HUES6 (cell line): ENCODE results near the gene BTBD9.

ENCODE experiments used
- H3K27ac ChIP-seq: 2 replicates; pipeline ENCODE4 v1.7.0; 2013; ENCODE audit warnings: low read depth, mild to moderate bottlenecking, low read length, inconsistent platforms
- H3K27me3 ChIP-seq: 2 replicates; pipeline ENCODE4 v1.6.1; 2013; ENCODE audit warnings: low read length; ENCODE audit not compliant: control insufficient read depth, insufficient read depth
- H3K36me3 ChIP-seq: 2 replicates; pipeline ENCODE4 v1.6.1; 2013; ENCODE audit warnings: low read length; ENCODE audit not compliant: control insufficient read depth, insufficient read depth
- H3K4me1 ChIP-seq: 2 replicates; pipeline ENCODE4 v1.6.1; 2013; ENCODE audit warnings: low read length; ENCODE audit not compliant: control insufficient read depth, insufficient read depth
- H3K4me3 ChIP-seq: 2 replicates; pipeline ENCODE4 v1.5.1; 2013; ENCODE audit warnings: low read depth, low read length
- H3K9ac ChIP-seq: one replicate; pipeline ENCODE4 v1.6.1; 2013; ENCODE audit warnings: mild to moderate bottlenecking, low read length
- H3K9me3 ChIP-seq: 2 replicates; pipeline ENCODE4 v1.6.1; 2013; ENCODE audit warnings: low read depth, low read length; ENCODE audit not compliant: control insufficient read depth, insufficient read depth

The BTBD9 gene

GRCh38 chr6:38505826-38506225 is 133.9 kb downstream of the BTBD9 start:
- no peak overlapping the region for H3K9ac ChIP-seq
- H3K27ac ChIP-seq, result no peak overlapping the region
- H3K4me1 ChIP-seq, result peaks cover 31% of the 10 kb centered on the region
- no peaks in the 10 kb centered on the region for H3K36me3 ChIP-seq
- H3K27me3 ChIP-seq, result no peaks in the 10 kb centered on the region
- no peaks in the 10 kb centered on the region for H3K9me3 ChIP-seq
- no peak overlapping the region for H3K4me3 ChIP-seq

- H3K27ac ChIP-seq, result no peak overlapping the region
- H3K9ac ChIP-seq, result no peak overlapping the region
- H3K27me3 ChIP-seq, result no peaks in the 10 kb centered on the region
- H3K9me3 ChIP-seq, result no peaks in the 10 kb centered on the region
- H3K4me3 ChIP-seq, result no peak overlapping the region
- no peaks in the 10 kb centered on the region for H3K36me3 ChIP-seq
- H3K4me1 ChIP-seq, result peaks cover 28% of the 10 kb centered on the region
Measured at GRCh38 chr6:38504996-38505395, 134.7 kb downstream of the BTBD9 start.

GRCh38 chr6:38503960-38504682 is 135.6 kb downstream of the BTBD9 start:
- Histone ChIP-seq H3K9ac (no peak overlapping the region), H3K27me3 (no peaks in the 10 kb centered on the region), H3K4me3 (no peak overlapping the region), H3K36me3 (no peaks in the 10 kb centered on the region), H3K4me1 (peaks cover 19% of the 10 kb centered on the region), H3K9me3 (no peaks in the 10 kb centered on the region), H3K27ac (no peak overlapping the region)

- Histone ChIP-seq H3K9me3 (no peaks in the 10 kb centered on the region), H3K27me3 (no peaks in the 10 kb centered on the region), H3K36me3 (no peaks in the 10 kb centered on the region), H3K4me1 (peaks cover 11% of the 10 kb centered on the region), H3K9ac (no peak overlapping the region), H3K4me3 (no peak overlapping the region), H3K27ac (no peak overlapping the region)
Measured at GRCh38 chr6:38503032-38503773, 136.5 kb downstream of the BTBD9 start.

GRCh38 chr6:38502423-38502822 is 137.3 kb downstream of the BTBD9 start:
- Histone ChIP-seq H3K4me1 (peaks cover 11% of the 10 kb centered on the region), H3K9me3 (no peaks in the 10 kb centered on the region), H3K27ac (no peak overlapping the region), H3K27me3 (no peaks in the 10 kb centered on the region), H3K4me3 (no peak overlapping the region), H3K9ac (no peak overlapping the region), H3K36me3 (no peaks in the 10 kb centered on the region)

GRCh38 chr6:38501931-38502330 is 137.8 kb downstream of the BTBD9 start:
- Histone ChIP-seq H3K9ac (no peak overlapping the region), H3K4me3 (no peak overlapping the region), H3K4me1 (peaks cover 11% of the 10 kb centered on the region), H3K27ac (no peak overlapping the region), H3K36me3 (no peaks in the 10 kb centered on the region), H3K27me3 (no peaks in the 10 kb centered on the region), H3K9me3 (no peaks in the 10 kb centered on the region)

- H3K4me1 ChIP-seq, result peaks cover 11% of the 10 kb centered on the region
- H3K36me3 ChIP-seq, result no peaks in the 10 kb centered on the region
- no peaks in the 10 kb centered on the region for H3K27me3 ChIP-seq
- H3K27ac ChIP-seq, result no peak overlapping the region
- no peak overlapping the region for H3K9ac ChIP-seq
- no peaks in the 10 kb centered on the region for H3K9me3 ChIP-seq
- no peak overlapping the region for H3K4me3 ChIP-seq
Measured at GRCh38 chr6:38499529-38500096, 140.1 kb downstream of the BTBD9 start.

GRCh38 chr6:38498805-38499445 is 140.8 kb downstream of the BTBD9 start:
- H3K36me3 ChIP-seq, result no peaks in the 10 kb centered on the region

GRCh38 chr6:38498085-38498484 is 141.6 kb downstream of the BTBD9 start:
- Histone ChIP-seq H3K27ac (no peak overlapping the region), H3K27me3 (no peaks in the 10 kb centered on the region), H3K4me3 (no peak overlapping the region), H3K36me3 (no peaks in the 10 kb centered on the region), H3K9ac (no peak overlapping the region), H3K9me3 (no peaks in the 10 kb centered on the region), H3K4me1 (peaks cover 11% of the 10 kb centered on the region)

More at GRCh38 chr6:38498805-38499445, 140.8 kb downstream of the BTBD9 start:
- H3K9me3 ChIP-seq, result no peaks in the 10 kb centered on the region
- H3K9ac ChIP-seq, result no peak overlapping the region
- H3K27me3 ChIP-seq, result no peaks in the 10 kb centered on the region
- H3K4me1 ChIP-seq, result peaks cover 11% of the 10 kb centered on the region
- H3K4me3 ChIP-seq, result no peak overlapping the region
- H3K27ac ChIP-seq, result no peak overlapping the region

- Histone ChIP-seq H3K4me1 (peaks cover 8% of the 10 kb centered on the region; the same call in 1 of the 2 replicates), H3K27ac (no peak overlapping the region), H3K9me3 (no peaks in the 10 kb centered on the region), H3K27me3 (no peaks in the 10 kb centered on the region), H3K36me3 (no peaks in the 10 kb centered on the region), H3K9ac (no peak overlapping the region), H3K4me3 (no peak overlapping the region)
Measured at GRCh38 chr6:38497546-38497945, 142.2 kb downstream of the BTBD9 start.
